MM.1S (cell line): ENCODE results near the gene ATG4D.

Experiments
- DNase-seq: peaks from one replicate; pipeline ENCODE4 v3.0.0-alpha.2; 2015
- H2AFZ ChIP-seq: fragments of 300-600 bp; sonication (generic); 2 replicates; pipeline ENCODE4 v1.6.0; 2016; ENCODE audit warnings: antibody characterized with exemption, low read length
- H3F3A ChIP-seq: fragments of 300-600 bp; sonication (generic); 2 replicates; pipeline ENCODE4 v1.6.1; 2016; ENCODE audit warnings: mild to moderate bottlenecking, antibody characterized with exemption, low read length, moderate library complexity, mixed read lengths; ENCODE audit not compliant: insufficient read depth
- H3K27ac ChIP-seq: fragments of 300-600 bp; sonication (generic); 2 replicates; pipeline ENCODE4 v1.5.1; 2016; ENCODE audit warnings: mild to moderate bottlenecking, low read length
- H3K27me3 ChIP-seq: fragments of 300-600 bp; sonication (generic); replicated peaks from 2 replicates; pipeline ENCODE4 v1.6.0; 2016; ENCODE audit warnings: low read length; ENCODE audit not compliant: insufficient read depth
- H3K36me3 ChIP-seq: fragments of 300-600 bp; sonication (generic); replicated peaks from 2 replicates; pipeline ENCODE4 v1.6.1; 2016; ENCODE audit warnings: mild to moderate bottlenecking, low read length, mixed read lengths; ENCODE audit not compliant: insufficient read depth
- H3K4me1 ChIP-seq: fragments of 300-600 bp; sonication (generic); 2 replicates; pipeline ENCODE4 v1.6.1; 2016; ENCODE audit warnings: low read length, mixed read lengths
- H3K4me2 ChIP-seq: fragments of 300-600 bp; sonication (generic); 2 replicates; pipeline ENCODE4 v1.6.0; 2016; ENCODE audit warnings: low read depth, low read length
- H3K4me3 ChIP-seq: fragments of 300-600 bp; sonication (generic); 2 replicates; pipeline ENCODE4 v1.5.1; 2016; ENCODE audit warnings: low read length, mixed read lengths
- H3K79me2 ChIP-seq: fragments of 300-600 bp; sonication (generic); 2 replicates; pipeline ENCODE4 v1.6.1; 2016; ENCODE audit warnings: mixed run types, low read length, mixed read lengths
- H3K9ac ChIP-seq: fragments of 300-600 bp; sonication (generic); 2 replicates; pipeline ENCODE4 v1.6.1; 2016; ENCODE audit warnings: low read length, mixed read lengths
- H3K9me2 ChIP-seq: fragments of 300-600 bp; sonication (generic); replicated peaks from 2 replicates; pipeline ENCODE4 v1.6.1; 2016; ENCODE audit warnings: mild to moderate bottlenecking, low read length, mixed read lengths; ENCODE audit not compliant: insufficient read depth
- H3K9me3 ChIP-seq: fragments of 300-600 bp; sonication (generic); replicated peaks from 2 replicates; pipeline ENCODE4 v1.6.1; 2016; ENCODE audit warnings: mild to moderate bottlenecking, low read length, mixed read lengths; ENCODE audit not compliant: insufficient read depth
- H4K20me1 ChIP-seq: fragments of 300-600 bp; sonication (generic); 2 replicates; pipeline ENCODE4 v1.6.1; 2016; ENCODE audit warnings: mild to moderate bottlenecking, low read length, moderate library complexity, mixed read lengths; ENCODE audit not compliant: insufficient read depth
- CTCF ChIP-seq: fragments of 300-600 bp; sonication (generic); IDR thresholded peaks from 2 replicates; pipeline ENCODE4 v1.5.1; 2016; ENCODE audit warnings: antibody characterized with exemption, low read length, mixed read lengths
- EZH2 ChIP-seq: fragments of 300-600 bp; sonication (generic); optimal IDR thresholded peaks from 2 replicates; pipeline ENCODE3; 2017; ENCODE audit warnings: low read depth, mild to moderate bottlenecking, antibody characterized with exemption, low read length, mixed read lengths
- EZH2phosphoT487 ChIP-seq: fragments of 300-600 bp; sonication (generic); IDR thresholded peaks from 2 replicates; pipeline ENCODE4 v1.6.1; 2018; ENCODE audit warnings: antibody characterized with exemption, low read length

Gene ATG4D

GRCh38 chr19:10500247-10500592 lies 43.5 kb upstream of the ATG4D start:
- no peaks in the 10 kb centered on the region for H3K27me3 ChIP-seq
- no peak for TF ChIP-seq EZH2
- H3K36me3 ChIP-seq, result peaks cover 8% of the 10 kb centered on the region; the same call in 1 of the 2 replicates
- H2AFZ ChIP-seq, result no peak overlapping the region
- H3K27ac ChIP-seq, result no peak overlapping the region
- peaks cover 20% of the 10 kb centered on the region for H3F3A ChIP-seq
- H3K9ac ChIP-seq, result no peak overlapping the region
- DNase-seq, result no peak
- H4K20me1 ChIP-seq, result no peaks in the 10 kb centered on the region
- 0 out of 2 replicates have a peak overlapping the region, but pooled peaks have one; percentile 32 for H3K4me2 ChIP-seq
- H3K4me3 ChIP-seq, result no peak overlapping the region
- no peaks in the 10 kb centered on the region for H3K9me2 ChIP-seq
- no peaks in the 10 kb centered on the region for H3K9me3 ChIP-seq
- peaks cover 19% of the 10 kb centered on the region for H3K4me1 ChIP-seq
- peaks cover 74% of the 10 kb centered on the region for H3K79me2 ChIP-seq

- no peaks in the 10 kb centered on the region for H3K9me2 ChIP-seq
- H3F3A ChIP-seq, result peaks cover 24% of the 10 kb centered on the region
- peaks cover 8% of the 10 kb centered on the region; the same call in 1 of the 2 replicates for H3K36me3 ChIP-seq
- H3K4me2 ChIP-seq, result peak overlapping the region; percentile 96
- no peak for TF ChIP-seq EZH2phosphoT487
- TF ChIP-seq CTCF, result no peak
- no peak for TF ChIP-seq EZH2
- DNase-seq, result peak; percentile 48
- H4K20me1 ChIP-seq, result no peaks in the 10 kb centered on the region
- peak overlapping the region; percentile 51 for H2AFZ ChIP-seq
- H3K4me1 ChIP-seq, result peaks cover 19% of the 10 kb centered on the region
- H3K9ac ChIP-seq, result peak overlapping the region; percentile 99
- no peaks in the 10 kb centered on the region for H3K27me3 ChIP-seq
- H3K79me2 ChIP-seq, result peaks cover 55% of the 10 kb centered on the region
- peak overlapping the region; percentile 79 for H3K27ac ChIP-seq
- no peaks in the 10 kb centered on the region for H3K9me3 ChIP-seq
- H3K4me3 ChIP-seq, result peak overlapping the region; percentile 95
Measured at GRCh38 chr19:10501971-10502523, 41.7 kb upstream of the ATG4D start.

- TF ChIP-seq EZH2 (no peak), CTCF (no peak), EZH2phosphoT487 (no peak)
- peak overlapping the region; percentile 79 for H3K27ac ChIP-seq
- peaks cover 24% of the 10 kb centered on the region for H3F3A ChIP-seq
- DNase-seq, result peak; percentile 94
- no peaks in the 10 kb centered on the region for H3K9me2 ChIP-seq
- no peaks in the 10 kb centered on the region for H3K9me3 ChIP-seq
- H2AFZ ChIP-seq, result peak overlapping the region; percentile 51
- peak overlapping the region; percentile 96 for H3K4me2 ChIP-seq
- H3K36me3 ChIP-seq, result peaks cover 8% of the 10 kb centered on the region; the same call in 1 of the 2 replicates
- no peaks in the 10 kb centered on the region for H4K20me1 ChIP-seq
- peak overlapping the region; percentile 99 for H3K9ac ChIP-seq
- H3K4me3 ChIP-seq, result peak overlapping the region; percentile 95
- H3K4me1 ChIP-seq, result peaks cover 19% of the 10 kb centered on the region
- peaks cover 50% of the 10 kb centered on the region for H3K79me2 ChIP-seq
- no peaks in the 10 kb centered on the region for H3K27me3 ChIP-seq
Measured at GRCh38 chr19:10502524-10503001, 41.1 kb upstream of the ATG4D start.

- H3K79me2 ChIP-seq, result peaks cover 44% of the 10 kb centered on the region
- no peak for TF ChIP-seq CTCF
- no peak for TF ChIP-seq EZH2phosphoT487
- no peak for TF ChIP-seq EZH2
Measured at GRCh38 chr19:10503002-10503789, 40.5 kb upstream of the ATG4D start, which contains the start of gene KEAP1. TSS of gene KEAP1 (minus strand) at chr19:10503356. CDS start at chr19:10500033, 3,323 bp downstream.

More at GRCh38 chr19:10503002-10503789, 40.5 kb upstream of the ATG4D start, which contains the start of gene KEAP1:
- H3K4me2 ChIP-seq, result peak within 1 kb of the TSS; percentile 96
- no peaks in the 10 kb centered on the region for H3K9me2 ChIP-seq
- peaks cover 24% of the 10 kb centered on the region for H3F3A ChIP-seq
- peak within 1 kb of the TSS; percentile 95 for H3K4me3 ChIP-seq
- H3K9ac ChIP-seq, result peak within 1 kb of the TSS; percentile 99
- no peaks in the 10 kb centered on the region for H3K27me3 ChIP-seq
- H3K36me3 ChIP-seq, result peaks cover 8% of the 10 kb centered on the region; the same call in 1 of the 2 replicates
- H3K4me1 ChIP-seq, result peaks cover 19% of the 10 kb centered on the region
- peak within 1 kb of the TSS; percentile 79 for H3K27ac ChIP-seq
- no peaks in the 10 kb centered on the region for H4K20me1 ChIP-seq
- H3K9me3 ChIP-seq, result no peaks in the 10 kb centered on the region
- peak within 1 kb of the TSS; percentile 51 for H2AFZ ChIP-seq
- DNase-seq, result peak; percentile 52
